Epithelial cell of esophagus (primary cell): Measurements from ENCODE around the gene SATB2.

ENCODE experiments used
- DNase-seq: peaks from one replicate; pipeline ENCODE4 v3.0.0; 2010; ENCODE audit warnings: low read depth
- H3K4me3 ChIP-seq: 2 replicates; pipeline ENCODE4 v1.5.1; 2011; ENCODE audit warnings: mild to moderate bottlenecking, low read length, control low read depth
- CTCF ChIP-seq: IDR thresholded peaks from 2 replicates; pipeline ENCODE4 v1.5.1; 2011; ENCODE audit warnings: low read depth, mild to moderate bottlenecking, low read length, control low read depth, inconsistent platforms; ENCODE audit not compliant: insufficient read depth; ENCODE audit errors: missing control alignments

SATB2 gene

GRCh38 chr2:199439542-199439941, 18.2 kb downstream of the SATB2 start:
- no peak overlapping the region for H3K4me3 ChIP-seq
- no peak for DNase-seq
- TF ChIP-seq CTCF, result no peak

GRCh38 chr2:199439066-199439465, 18.7 kb downstream of the SATB2 start:
- H3K4me3 ChIP-seq, result no peak overlapping the region
- no peak for DNase-seq
- no peak for TF ChIP-seq CTCF

- H3K4me3 ChIP-seq, result no peak overlapping the region
- TF ChIP-seq CTCF, result no peak
- no peak for DNase-seq
These were observed 23.2 kb downstream of the SATB2 start for GRCh38 chr2:199434555-199434954.

GRCh38 chr2:199433204-199433832, 24.4 kb downstream of the SATB2 start:
- no peak for DNase-seq
- TF ChIP-seq CTCF, result no peak
- no peak overlapping the region for H3K4me3 ChIP-seq

GRCh38 chr2:199431746-199432213, 26.0 kb downstream of the SATB2 start:
- no peak overlapping the region for H3K4me3 ChIP-seq
- TF ChIP-seq CTCF, result no peak
- DNase-seq, result no peak

GRCh38 chr2:199430214-199430613, 27.5 kb downstream of the SATB2 start:
- DNase-seq, result no peak
- H3K4me3 ChIP-seq, result no peak overlapping the region
- TF ChIP-seq CTCF, result no peak

- no peak for TF ChIP-seq CTCF
- no peak for DNase-seq
- H3K4me3 ChIP-seq, result no peak overlapping the region
These were observed 29.4 kb downstream of the SATB2 start for GRCh38 chr2:199428291-199428690.
